DND-41 (cell line): ENCODE data around the gene RASGRF2.

Experiments
- ATAC-seq: fragments of 200-7000 bp; cut with Tn5 transposase; 3 replicates; pipeline ENCODE4 v1.9.1; 2021; ENCODE audit warnings: low read depth; ENCODE audit not compliant: insufficient read depth
- DNase-seq: peaks from one replicate; pipeline ENCODE4 v3.0.0-alpha.2; 2020
- H2AFZ ChIP-seq: 2 replicates; pipeline ENCODE4 v1.6.0; 2012; ENCODE audit warnings: low read depth, low read length
- H3K27ac ChIP-seq: 2 replicates; pipeline ENCODE4 v1.5.1; 2012; ENCODE audit warnings: low read length, inconsistent platforms
- H3K27me3 ChIP-seq: fragments of 200-600 bp; sonication (generic); 2 replicates; pipeline ENCODE4 v1.6.0; 2012; ENCODE audit warnings: low read length, mild to moderate bottlenecking, inconsistent platforms; ENCODE audit not compliant: insufficient read depth, poor library complexity
- H3K36me3 ChIP-seq: 2 replicates; pipeline ENCODE4 v1.5.1; 2012; ENCODE audit warnings: low read length, inconsistent platforms; ENCODE audit not compliant: insufficient read depth
- H3K4me1 ChIP-seq: 2 replicates; pipeline ENCODE4 v1.5.1; 2012; ENCODE audit warnings: mild to moderate bottlenecking, low read length; ENCODE audit not compliant: insufficient read depth
- H3K4me2 ChIP-seq: 2 replicates; pipeline ENCODE4 v1.6.0; 2012; ENCODE audit warnings: mild to moderate bottlenecking, moderate library complexity, low read length, inconsistent platforms; ENCODE audit not compliant: insufficient read depth
- H3K4me3 ChIP-seq, 2 experiments: fragments of 200-600 bp in 1 of 2; shearing (Covaris generic) in 1 of 2; 2 replicates each; pipeline ENCODE4 v1.5.1; 2012 to 2016; ENCODE audit warnings: inconsistent platforms in 2 of 2, low read length in 2 of 2, mild to moderate bottlenecking in 2 of 2, low read depth in 1 of 2, moderate library complexity in 1 of 2
- H3K79me2 ChIP-seq: 2 replicates; pipeline ENCODE4 v1.6.0; 2012; ENCODE audit warnings: low read length, inconsistent platforms; ENCODE audit not compliant: insufficient read depth
- H3K9ac ChIP-seq: 2 replicates; pipeline ENCODE4 v1.6.0; 2012; ENCODE audit warnings: low read depth, mild to moderate bottlenecking, inconsistent platforms, low read length, moderate library complexity
- H3K9me3 ChIP-seq: 2 replicates; pipeline ENCODE4 v1.5.1; 2012; ENCODE audit warnings: low read length, moderate library complexity, mild to moderate bottlenecking, inconsistent platforms; ENCODE audit not compliant: insufficient read depth, severe bottlenecking
- H4K20me1 ChIP-seq: 2 replicates; pipeline ENCODE4 v1.6.0; 2012; ENCODE audit warnings: low read length; ENCODE audit not compliant: insufficient read depth
- EZH2 ChIP-seq: IDR thresholded peaks from 3 replicates; pipeline ENCODE4 v1.6.1; 2012; ENCODE audit warnings: borderline replicate concordance, low read depth, mild to moderate bottlenecking, moderate library complexity, low read length, inconsistent platforms; ENCODE audit not compliant: severe bottlenecking
- TF ChIP-seq, protein P1 (sequence below): IDR thresholded peaks from 2 replicates; pipeline ENCODE4 v1.5.1; 2012; ENCODE audit warnings: borderline replicate concordance, low read length, moderate library complexity, mild to moderate bottlenecking; ENCODE audit not compliant: poor library complexity, severe bottlenecking; ENCODE audit errors: extremely low read depth

RASGRF2 gene

GRCh38 chr5:81068063-81068462, 107.9 kb downstream of the RASGRF2 start:
- Histone ChIP-seq H3K4me3 (no peak overlapping the region), H3K4me1 (no peaks in the 10 kb centered on the region), H3K27me3 (no peaks in the 10 kb centered on the region), H3K9ac (no peak overlapping the region), H3K36me3 (no peaks in the 10 kb centered on the region), H3K4me2 (no peak overlapping the region), H4K20me1 (no peaks in the 10 kb centered on the region), H2AFZ (no peak overlapping the region), H3K79me2 (no peaks in the 10 kb centered on the region), H3K9me3 (peaks cover 4% of the 10 kb centered on the region), H3K27ac (no peak overlapping the region)
- DNase-seq = no peak
- no peak for ATAC-seq
- no peak for TF ChIP-seq EZH2
- TF ChIP-seq, protein P1, sequence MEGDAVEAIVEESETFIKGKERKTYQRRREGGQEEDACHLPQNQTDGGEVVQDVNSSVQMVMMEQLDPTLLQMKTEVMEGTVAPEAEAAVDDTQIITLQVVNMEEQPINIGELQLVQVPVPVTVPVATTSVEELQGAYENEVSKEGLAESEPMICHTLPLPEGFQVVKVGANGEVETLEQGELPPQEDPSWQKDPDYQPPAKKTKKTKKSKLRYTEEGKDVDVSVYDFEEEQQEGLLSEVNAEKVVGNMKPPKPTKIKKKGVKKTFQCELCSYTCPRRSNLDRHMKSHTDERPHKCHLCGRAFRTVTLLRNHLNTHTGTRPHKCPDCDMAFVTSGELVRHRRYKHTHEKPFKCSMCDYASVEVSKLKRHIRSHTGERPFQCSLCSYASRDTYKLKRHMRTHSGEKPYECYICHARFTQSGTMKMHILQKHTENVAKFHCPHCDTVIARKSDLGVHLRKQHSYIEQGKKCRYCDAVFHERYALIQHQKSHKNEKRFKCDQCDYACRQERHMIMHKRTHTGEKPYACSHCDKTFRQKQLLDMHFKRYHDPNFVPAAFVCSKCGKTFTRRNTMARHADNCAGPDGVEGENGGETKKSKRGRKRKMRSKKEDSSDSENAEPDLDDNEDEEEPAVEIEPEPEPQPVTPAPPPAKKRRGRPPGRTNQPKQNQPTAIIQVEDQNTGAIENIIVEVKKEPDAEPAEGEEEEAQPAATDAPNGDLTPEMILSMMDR = no peak

GRCh38 chr5:81068635-81069034, 108.5 kb downstream of the RASGRF2 start:
- Histone ChIP-seq H3K9ac (no peak overlapping the region), H2AFZ (no peak overlapping the region), H3K79me2 (no peaks in the 10 kb centered on the region), H3K27me3 (no peaks in the 10 kb centered on the region), H3K27ac (no peak overlapping the region), H3K4me2 (no peak overlapping the region), H4K20me1 (no peaks in the 10 kb centered on the region), H3K36me3 (no peaks in the 10 kb centered on the region), H3K4me1 (no peaks in the 10 kb centered on the region), H3K9me3 (peaks cover 4% of the 10 kb centered on the region), H3K4me3 (no peak overlapping the region)
- TF ChIP-seq EZH2 = no peak
- TF ChIP-seq, protein P1 = no peak
- DNase-seq (no peak), ATAC-seq (no peak)

- Histone ChIP-seq H2AFZ (no peak overlapping the region), H3K36me3 (no peaks in the 10 kb centered on the region), H3K79me2 (no peaks in the 10 kb centered on the region), H3K4me2 (no peak overlapping the region), H3K9ac (no peak overlapping the region), H3K9me3 (no peaks in the 10 kb centered on the region), H4K20me1 (no peaks in the 10 kb centered on the region), H3K27me3 (no peaks in the 10 kb centered on the region), H3K27ac (no peak overlapping the region), H3K4me3 (no peak overlapping the region), H3K4me1 (no peaks in the 10 kb centered on the region)
- DNase-seq (no peak), ATAC-seq (no peak)
- TF ChIP-seq, protein P1 = no peak
- TF ChIP-seq EZH2 = no peak
Observed at GRCh38 chr5:81069990-81070389, 109.8 kb downstream of the RASGRF2 start.
